Measurements from ENCODE around the gene LYPD6B.

DNA sequence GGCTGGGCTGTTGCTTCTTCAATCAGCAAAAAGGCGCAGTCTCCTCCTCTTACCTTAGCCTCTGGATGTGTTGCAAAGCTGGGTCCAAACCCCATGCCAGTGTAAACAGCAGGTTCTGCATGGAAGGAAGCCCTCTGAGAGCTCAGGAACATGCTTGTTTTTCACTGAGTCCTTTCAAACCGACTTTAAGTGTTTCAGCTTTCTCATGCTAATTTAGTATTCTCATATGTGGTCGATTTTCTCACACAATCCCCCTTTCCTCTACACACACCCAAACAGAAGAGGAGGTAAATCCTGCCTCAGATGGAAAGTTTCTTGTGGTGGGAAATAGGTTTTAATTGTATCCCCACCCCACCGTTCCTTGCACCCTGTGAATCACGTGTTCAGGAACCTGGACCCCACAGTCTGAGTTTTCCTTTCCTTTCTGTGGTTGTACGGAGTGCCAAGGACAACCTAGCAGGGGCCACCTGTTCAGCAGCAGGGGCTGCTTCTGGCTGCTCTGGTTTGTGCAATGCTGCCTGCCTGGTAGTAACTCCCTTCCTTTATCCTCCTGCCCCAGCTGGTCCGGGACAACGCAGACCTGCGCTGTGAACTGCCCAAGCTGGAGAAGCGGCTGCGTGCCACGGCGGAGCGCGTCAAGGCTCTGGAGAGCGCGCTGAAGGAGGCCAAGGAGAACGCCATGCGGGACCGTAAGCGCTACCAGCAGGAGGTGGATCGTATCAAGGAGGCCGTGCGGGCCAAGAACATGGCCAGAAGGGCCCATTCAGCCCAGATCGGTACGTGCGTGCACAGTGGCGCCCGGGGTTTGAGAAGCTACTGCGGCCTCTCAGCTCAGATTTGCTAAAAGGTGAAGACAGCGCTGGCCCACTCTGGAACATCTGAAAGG, 28.7 kb upstream of the LYPD6B start:
- TF ChIP-seq, protein P1, sequence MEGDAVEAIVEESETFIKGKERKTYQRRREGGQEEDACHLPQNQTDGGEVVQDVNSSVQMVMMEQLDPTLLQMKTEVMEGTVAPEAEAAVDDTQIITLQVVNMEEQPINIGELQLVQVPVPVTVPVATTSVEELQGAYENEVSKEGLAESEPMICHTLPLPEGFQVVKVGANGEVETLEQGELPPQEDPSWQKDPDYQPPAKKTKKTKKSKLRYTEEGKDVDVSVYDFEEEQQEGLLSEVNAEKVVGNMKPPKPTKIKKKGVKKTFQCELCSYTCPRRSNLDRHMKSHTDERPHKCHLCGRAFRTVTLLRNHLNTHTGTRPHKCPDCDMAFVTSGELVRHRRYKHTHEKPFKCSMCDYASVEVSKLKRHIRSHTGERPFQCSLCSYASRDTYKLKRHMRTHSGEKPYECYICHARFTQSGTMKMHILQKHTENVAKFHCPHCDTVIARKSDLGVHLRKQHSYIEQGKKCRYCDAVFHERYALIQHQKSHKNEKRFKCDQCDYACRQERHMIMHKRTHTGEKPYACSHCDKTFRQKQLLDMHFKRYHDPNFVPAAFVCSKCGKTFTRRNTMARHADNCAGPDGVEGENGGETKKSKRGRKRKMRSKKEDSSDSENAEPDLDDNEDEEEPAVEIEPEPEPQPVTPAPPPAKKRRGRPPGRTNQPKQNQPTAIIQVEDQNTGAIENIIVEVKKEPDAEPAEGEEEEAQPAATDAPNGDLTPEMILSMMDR (IDR thresholded peaks at IDR 0.05; ENCODE audit: insufficient read depth, low read length, poor library complexity, severe bottlenecking): no peak
- TF ChIP-seq EZH2phosphoT487 (conservative IDR thresholded peaks at IDR 0.05; ENCODE audit: low read length): no peak
